A549 (cell line): ENCODE data around the gene PABPC4L. TPM values are rescaled to one million over a fixed set of nuclear protein-coding genes. Genes with fewer than 3 reads are reported as not detected.

Source experiments
- ATAC-seq, 2 experiments: fragments of 200-7000 bp in 1 of 2; fragments of >200 bp in 1 of 2; cut with Nextera tagmentation in 1 of 2; cut with Tn5 transposase in 1 of 2; 3 replicates each; pipeline versions ENCODE4 v1.8.0 to v1.9.1; 2018 to 2020; ENCODE audit warnings: mild to moderate bottlenecking in 1 of 2, moderate library complexity in 1 of 2
- CTCF ChIA-PET: fragments of 300-600 bp; sonication (Branson Sonifier 250); formaldehyde crosslinking; extraction: SDS; loops from one replicate; lab custom pipeline; 2021; ENCODE audit warnings: antibody characterized with exemption, inconsistent platforms; lab: Yijun Ruan, JAX
- POLR2A ChIA-PET: fragments of 350-600 bp; formaldehyde crosslinking; extraction: SDS; loops from one replicate; lab custom pipeline; 2021; ENCODE audit warnings: antibody characterized with exemption, inconsistent platforms; lab: Yijun Ruan, JAX
- DNase-seq, 2 experiments: peaks; one replicate each; pipeline versions ENCODE4 v3.0.0 to v3.0.0-alpha.2; 2011 to 2016; ENCODE audit warnings: low read depth in 1 of 2, low spot score in 1 of 2
- FAIRE-seq: peaks from 2 replicates; lab custom pipeline; 2011; peaks lifted over from hg19 to GRCh38; lab: Jason Lieb, UNC
- H3K27ac ChIP-seq, 2 experiments: fragments of >200 bp; sonication (Bioruptor Twin); formaldehyde crosslinking; 3 replicates each; pipeline ENCODE4 v1.5.1; 2016 to 2017
- H3K4me1 ChIP-seq: fragments of >200 bp; sonication (Bioruptor Twin); formaldehyde crosslinking; 3 replicates; pipeline ENCODE4 v1.6.1; 2016
- H3K4me2 ChIP-seq: fragments of >200 bp; sonication (Bioruptor Twin); formaldehyde crosslinking; 3 replicates; pipeline ENCODE4 v1.6.1; 2016
- H3K4me3 ChIP-seq: fragments of >200 bp; sonication (Bioruptor Twin); formaldehyde crosslinking; 3 replicates; pipeline ENCODE4 v1.5.1; 2016
- H3K9me3 ChIP-seq: fragments of >200 bp; sonication (Bioruptor Twin); formaldehyde crosslinking; 3 replicates; pipeline ENCODE4 v1.6.1; 2016
- CBX2 ChIP-seq: fragments of 200-600 bp; sonication (generic); IDR thresholded peaks from 2 replicates; pipeline ENCODE4 v1.6.1; 2016; ENCODE audit warnings: low read depth, mild to moderate bottlenecking, borderline replicate concordance
- CBX8 ChIP-seq: fragments of 200-600 bp; sonication (generic); IDR thresholded peaks from 2 replicates; pipeline ENCODE4 v1.6.1; 2016
- CHD2 ChIP-seq: fragments of 150-350 bp; IDR thresholded peaks from 2 replicates; pipeline ENCODE4 v1.6.1; 2014; ENCODE audit warnings: low read length; ENCODE audit not compliant: partially characterized antibody
- CHD4 ChIP-seq: fragments of 200-600 bp; sonication (generic); IDR thresholded peaks from 2 replicates; pipeline ENCODE4 v1.6.1; 2016; ENCODE audit warnings: antibody characterized with exemption, mild to moderate bottlenecking, borderline replicate concordance
- EHMT2 ChIP-seq: fragments of 200-600 bp; sonication (generic); IDR thresholded peaks from 2 replicates; pipeline ENCODE4 v1.6.1; 2016; ENCODE audit warnings: antibody characterized with exemption, low read depth, mild to moderate bottlenecking, moderate library complexity
- ESRRA ChIP-seq: fragments of 150-350 bp; IDR thresholded peaks from 2 replicates; pipeline ENCODE4 v1.6.1; 2014; ENCODE audit warnings: mild to moderate bottlenecking, low read length, borderline replicate concordance
- HDAC2 ChIP-seq: fragments of 200-600 bp; sonication (generic); IDR thresholded peaks from 2 replicates; pipeline ENCODE4 v1.6.1; 2016
- HEYL ChIP-seq: fragments of 250-450 bp; sonication (Bioruptor Pico); IDR thresholded peaks from 2 replicates; pipeline ENCODE4 v1.8.0; 2021; ENCODE audit warnings: mild to moderate bottlenecking, moderate library complexity
- HOXB5 ChIP-seq: fragments of 250-450 bp; sonication (Bioruptor Pico); IDR thresholded peaks from 2 replicates; pipeline ENCODE4 v1.5.0; 2020; ENCODE audit warnings: mild to moderate bottlenecking, moderate library complexity
- KDM1A ChIP-seq: fragments of 200-600 bp; sonication (generic); IDR thresholded peaks from 2 replicates; pipeline ENCODE4 v1.6.1; 2016; ENCODE audit warnings: low read depth, mild to moderate bottlenecking
- MAFK ChIP-seq: fragments of 450-650 bp; IDR thresholded peaks from 2 replicates; pipeline ENCODE4 v1.6.1; 2014; ENCODE audit not compliant: partially characterized antibody
- MAZ ChIP-seq: fragments of 150-350 bp; IDR thresholded peaks from 2 replicates; pipeline ENCODE4 v1.6.1; 2014; ENCODE audit warnings: antibody characterized with exemption, low read depth, low read length, borderline replicate concordance
- NR3C1 ChIP-seq: fragments of >200 bp; sonication (Bioruptor Twin); formaldehyde crosslinking; IDR thresholded peaks from 3 replicates; pipeline ENCODE4 v1.6.1; 2017
- RCOR1 ChIP-seq: fragments of 150-350 bp; IDR thresholded peaks from 2 replicates; pipeline ENCODE4 v1.6.1; 2014; ENCODE audit warnings: antibody characterized with exemption, low read length, low read depth
- RFX5 ChIP-seq: fragments of 450-650 bp; IDR thresholded peaks from 2 replicates; pipeline ENCODE4 v1.7.1; 2014; ENCODE audit warnings: antibody characterized with exemption, mild to moderate bottlenecking, moderate library complexity
- TP53 ChIP-seq: fragments of 250-450 bp; sonication (Bioruptor Pico); IDR thresholded peaks from 2 replicates; pipeline ENCODE4 v1.5.0; 2021; ENCODE audit warnings: mild to moderate bottlenecking, moderate library complexity
- ZFP36 ChIP-seq: fragments of 450-650 bp; IDR thresholded peaks from 2 replicates; pipeline ENCODE4 v1.6.1; 2014; ENCODE audit warnings: borderline replicate concordance; ENCODE audit not compliant: partially characterized antibody
- ZSCAN20 ChIP-seq: fragments of 250-450 bp; sonication (Bioruptor Pico); IDR thresholded peaks from 2 replicates; pipeline ENCODE4 v1.8.0; 2022; ENCODE audit warnings: mild to moderate bottlenecking, moderate library complexity
- WGBS: methylation state at CpG from one replicate; pipeline ENCODE4 v1.1.6; 2017; ENCODE audit errors: missing lambda C conversion rate; 5-methylcytosine and 5-hydroxymethylcytosine counted together
- polyA plus RNA-seq, 4 experiments: library from polyadenylated mRNA; depleted of rRNA in 3 of 4; stranded (reverse); fragments of >200 nt; fragmentation: RNase III in 1 of 4; extraction: RNeasy Plus Mini Kit Qiagen cat#74134 plus additional on column Dnase treatment in 1 of 4; gene quantifications; 2 replicates in 3 of 4; 3 replicates in 1 of 4; pipeline ENCODE4 v1.2.3, GENCODE V29; 2011 to 2017
- TF ChIP-seq, protein P1 (sequence below): IDR thresholded peaks from 2 replicates; pipeline ENCODE4 v1.6.1; 2012
- TF ChIP-seq, protein P2 (sequence below): fragments of 250-450 bp; sonication (Bioruptor Pico); IDR thresholded peaks from 2 replicates; pipeline ENCODE4 v1.5.0; 2021; ENCODE audit warnings: mild to moderate bottlenecking, moderate library complexity, borderline replicate concordance
- TF ChIP-seq, protein P3 (sequence below): fragments of >200 bp; sonication (Bioruptor Twin); formaldehyde crosslinking; IDR thresholded peaks from 3 replicates; pipeline ENCODE4 v1.6.1; 2016
- TF ChIP-seq, protein P4 (sequence below): fragments of >200 bp; sonication (Bioruptor Twin); formaldehyde crosslinking; IDR thresholded peaks from 2 replicates; pipeline ENCODE4 v1.6.1; 2016

The PABPC4L gene
- polyA plus RNA-seq, 2 of the 4 experiments (the other 2 are of a cell fraction) = 0.53 to 0.56 TPM

DNA sequence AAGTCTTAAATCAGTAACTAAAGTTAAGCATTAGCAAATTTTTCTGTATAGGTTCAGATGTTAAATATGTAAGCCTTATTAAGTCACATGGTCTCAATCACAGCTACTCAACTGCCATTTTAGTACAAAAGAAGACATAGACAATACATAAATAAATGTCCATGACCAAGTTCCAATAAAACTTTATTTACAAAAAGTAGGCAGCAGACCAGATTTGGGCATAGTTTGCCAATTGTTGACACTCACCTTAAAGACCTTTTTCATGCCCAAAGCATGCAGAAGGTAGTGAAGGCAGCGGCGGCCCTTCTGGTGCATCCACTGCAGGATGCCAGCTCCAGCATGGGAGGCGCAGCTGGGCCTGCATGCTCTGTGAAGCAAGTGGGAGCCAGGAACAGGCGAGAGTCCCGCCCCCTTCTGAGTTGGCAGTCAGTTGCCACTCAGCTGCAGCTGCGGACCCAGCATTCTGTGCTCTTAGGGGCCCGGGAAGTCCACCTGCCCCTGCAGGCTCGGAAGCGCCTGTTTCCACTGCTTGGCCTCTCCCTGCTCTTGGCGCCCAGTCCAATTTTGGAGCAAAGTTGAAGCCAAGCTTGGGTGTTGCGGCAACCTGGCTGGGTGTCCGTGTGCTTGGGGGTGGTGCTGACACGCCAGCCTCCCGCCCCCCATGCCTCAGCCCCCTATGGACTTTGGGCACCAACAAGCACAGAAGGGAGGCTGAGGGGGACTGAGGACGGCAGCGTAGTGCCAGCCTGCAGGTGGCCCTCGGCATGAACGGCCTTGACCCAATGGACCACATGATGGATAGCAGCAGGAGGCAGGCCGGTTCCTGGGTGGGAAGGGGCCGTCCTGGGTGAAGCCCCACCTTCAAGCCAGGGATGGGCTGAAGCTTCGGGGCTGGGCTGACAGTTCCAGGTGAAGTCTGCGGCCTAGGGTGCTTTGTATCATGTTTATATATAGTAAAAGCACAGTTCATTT, 42.4 kb upstream of the PABPC4L start:
- no peaks in the 10 kb centered on the region for H3K4me1 ChIP-seq
- H3K4me3 ChIP-seq = no peak overlapping the region
- ChIA-PET CTCF (no interaction called here), POLR2A (no interaction called here)
- DNase-seq = no peak
- no peaks in the 10 kb centered on the region for H3K9me3 ChIP-seq
- 40% methylated on average over 5 of the region's 22 CpGs for WGBS
- no peak for FAIRE-seq
- ATAC-seq = no peak
- no peak overlapping the region for H3K27ac ChIP-seq
- TF ChIP-seq ZSCAN20 (CRISPR knock-in tag) (no peak), RCOR1 (no peak), EHMT2 (no peak), MAZ (no peak), HEYL (CRISPR knock-in tag) (no peak), HOXB5 (CRISPR knock-in tag) (no peak), CHD2 (no peak), CHD4 (no peak), RFX5 (no peak), ZFP36 (no peak), CBX2 (no peak), HDAC2 (no peak)
- TF ChIP-seq, protein P1, sequence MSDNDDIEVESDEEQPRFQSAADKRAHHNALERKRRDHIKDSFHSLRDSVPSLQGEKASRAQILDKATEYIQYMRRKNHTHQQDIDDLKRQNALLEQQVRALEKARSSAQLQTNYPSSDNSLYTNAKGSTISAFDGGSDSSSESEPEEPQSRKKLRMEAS = no peak
- H3K4me2 ChIP-seq = no peak overlapping the region

DNA sequence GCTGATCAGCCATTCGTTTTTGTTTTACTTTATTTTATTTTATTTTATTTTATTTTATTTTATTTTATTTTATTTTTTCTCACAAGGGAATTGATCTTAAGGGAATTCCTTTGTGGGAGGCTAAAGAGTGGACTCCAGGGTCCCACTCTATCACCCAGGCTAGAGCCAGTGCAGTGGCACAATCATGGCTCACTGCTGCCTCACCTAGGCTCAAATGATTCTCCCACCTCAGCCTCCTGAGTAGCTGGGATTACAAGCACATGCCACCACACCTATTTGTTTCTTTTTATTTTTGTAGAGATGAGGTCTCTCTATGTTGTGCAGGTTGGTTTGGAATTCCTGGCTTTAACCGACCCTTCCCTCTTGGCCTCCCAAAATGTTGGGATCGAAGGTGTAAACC, 17.5 kb upstream of the PABPC4L start:
- H3K27ac ChIP-seq = 0 out of 6 replicates have a peak overlapping the region, but pooled peaks of 1 of the 2 experiments have one; percentile 31
- H3K4me2 ChIP-seq = no peak overlapping the region
- TF ChIP-seq ZFP36 = no peak
- no peak for TF ChIP-seq NR3C1
- TF ChIP-seq, protein P2, sequence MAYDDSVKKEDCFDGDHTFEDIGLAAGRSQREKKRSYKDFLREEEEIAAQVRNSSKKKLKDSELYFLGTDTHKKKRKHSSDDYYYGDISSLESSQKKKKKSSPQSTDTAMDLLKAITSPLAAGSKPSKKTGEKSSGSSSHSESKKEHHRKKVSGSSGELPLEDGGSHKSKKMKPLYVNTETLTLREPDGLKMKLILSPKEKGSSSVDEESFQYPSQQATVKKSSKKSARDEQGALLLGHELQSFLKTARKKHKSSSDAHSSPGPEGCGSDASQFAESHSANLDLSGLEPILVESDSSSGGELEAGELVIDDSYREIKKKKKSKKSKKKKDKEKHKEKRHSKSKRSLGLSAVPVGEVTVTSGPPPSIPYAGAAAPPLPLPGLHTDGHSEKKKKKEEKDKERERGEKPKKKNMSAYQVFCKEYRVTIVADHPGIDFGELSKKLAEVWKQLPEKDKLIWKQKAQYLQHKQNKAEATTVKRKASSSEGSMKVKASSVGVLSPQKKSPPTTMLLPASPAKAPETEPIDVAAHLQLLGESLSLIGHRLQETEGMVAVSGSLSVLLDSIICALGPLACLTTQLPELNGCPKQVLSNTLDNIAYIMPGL (CRISPR knock-in tag) = no peak
- no peak for TF ChIP-seq ESRRA
- TF ChIP-seq, protein P3, sequence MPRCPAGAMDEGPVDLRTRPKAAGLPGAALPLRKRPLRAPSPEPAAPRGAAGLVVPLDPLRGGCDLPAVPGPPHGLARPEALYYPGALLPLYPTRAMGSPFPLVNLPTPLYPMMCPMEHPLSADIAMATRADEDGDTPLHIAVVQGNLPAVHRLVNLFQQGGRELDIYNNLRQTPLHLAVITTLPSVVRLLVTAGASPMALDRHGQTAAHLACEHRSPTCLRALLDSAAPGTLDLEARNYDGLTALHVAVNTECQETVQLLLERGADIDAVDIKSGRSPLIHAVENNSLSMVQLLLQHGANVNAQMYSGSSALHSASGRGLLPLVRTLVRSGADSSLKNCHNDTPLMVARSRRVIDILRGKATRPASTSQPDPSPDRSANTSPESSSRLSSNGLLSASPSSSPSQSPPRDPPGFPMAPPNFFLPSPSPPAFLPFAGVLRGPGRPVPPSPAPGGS = no peak
- TF ChIP-seq KDM1A = no peak
- TF ChIP-seq, protein P4, sequence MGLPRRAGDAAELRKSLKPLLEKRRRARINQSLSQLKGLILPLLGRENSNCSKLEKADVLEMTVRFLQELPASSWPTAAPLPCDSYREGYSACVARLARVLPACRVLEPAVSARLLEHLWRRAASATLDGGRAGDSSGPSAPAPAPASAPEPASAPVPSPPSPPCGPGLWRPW = no peak
- TF ChIP-seq TP53 (CRISPR knock-in tag) = no peak
- TF ChIP-seq CBX8 = no peak
- no peak for TF ChIP-seq MAFK
- FAIRE-seq = no peak
- WGBS = 25% methylated on average over 3 of the region's 3 CpGs
- POLR2A ChIA-PET = no interaction called here
- CTCF ChIA-PET = no interaction called here
- peaks cover 4% of the 10 kb centered on the region; the same call in 2 of the 3 replicates for H3K9me3 ChIP-seq
- no peak for ATAC-seq
- H3K4me1 ChIP-seq = peaks cover 6% of the 10 kb centered on the region; the same call in 1 of the 3 replicates
- H3K4me3 ChIP-seq = no peak overlapping the region
- no peak for DNase-seq
